Left lung (tissue), 10 donors: Measurements from ENCODE around the gene PCDHB3. TPM values are rescaled to one million over a fixed set of nuclear protein-coding genes. Genes with fewer than 3 reads are reported as not detected.
"Not testable (repeated sequence)": the region's sequence is repeated elsewhere in the genome, so short reads cannot be mapped to it uniquely, and the experiment has no call there.

ENCODE experiments used
- ATAC-seq: fragments of 200-7000 bp; cut with Tn5 transposase; one replicate; pipeline ENCODE4 v1.9.1; 2020; ENCODE audit warnings: moderate library complexity
- DNase-seq, 4 donors: peaks; one replicate each; pipeline ENCODE4 v3.0.0-alpha.2; 2013 to 2020
- H3K27ac ChIP-seq, 2 donors: fragments of 200-600 bp; sonication (generic) in 1 of 2; one replicate each; pipeline versions ENCODE4 v1.5.0 to v1.8.0; 2020 to 2021
- H3K27me3 ChIP-seq, 2 donors: fragments of 200-600 bp; sonication (generic) in 1 of 2; one replicate each; pipeline versions ENCODE4 v1.5.0 to v1.8.0; 2020 to 2021
- H3K36me3 ChIP-seq, 2 donors: fragments of 200-600 bp; sonication (generic) in 1 of 2; one replicate each; pipeline versions ENCODE4 v1.5.0 to v1.8.0; 2020 to 2021
- H3K4me1 ChIP-seq, 2 donors: fragments of 200-600 bp; one replicate each; pipeline ENCODE4 v1.8.0; 2021
- H3K4me3 ChIP-seq, 2 donors: fragments of 200-600 bp; sonication (generic) in 1 of 2; one replicate each; pipeline versions ENCODE4 v1.5.0 to v1.8.0; 2020 to 2021; ENCODE audit warnings: mild to moderate bottlenecking in 1 of 2
- H3K9me3 ChIP-seq, 2 donors: fragments of 200-600 bp; sonication (generic) in 1 of 2; one replicate each; pipeline versions ENCODE4 v1.5.0 to v1.8.0; 2020 to 2021
- intact Hi-C, 2 donors: fragments of 100-400 bp; cut with DNase I; formaldehyde crosslinking; loops; one replicate each; pipeline versions ENCODE4 v1.11.2 to v1.14.2; 2022
- polyA plus RNA-seq, 6 donors: library from polyadenylated mRNA; unstranded; fragments of 120-200 nt; gene quantifications; one replicate each; pipeline ENCODE4 v1.2.1, GENCODE V29; 2013; ENCODE audit not compliant: insufficient read length in 6 of 6
- total RNA-seq, 2 donors: library from RNA; stranded (reverse); fragmentation: NEBNext Ultra II Directional; extraction: Animal tissue kit (Norgen Biotek cat#: 25700); gene quantifications; one replicate each; pipeline ENCODE4 v1.2.1, GENCODE V29; 2021
- TF ChIP-seq, protein P1 (sequence below), 2 donors: fragments of 200-600 bp; sonication (generic) in 1 of 2; IDR thresholded peaks; one replicate each; pipeline versions ENCODE4 v1.5.0 to v1.8.0; 2021; ENCODE audit warnings: antibody characterized with exemption in 2 of 2
- donor health status: DM: no; HTN: yes; CAD: no.
- donor health status: DM: no; HTN: no; CAD: no.

Gene PCDHB3
- total and polyA plus RNA-seq, 8 donors: 2.0 to 4.1 (median 3.2) TPM

GRCh38 chr5:141149812-141150211 is 49.5 kb downstream of the PCDHB3 start, which contains the start of gene PCDHB6:
Gene PCDHB6, plus strand, starts transcription at chr5:141150057. Its CDS starts 201 bp downstream, at chr5:141150258.
- Histone ChIP-seq H3K27ac (no peak within 1 kb of the TSS), H3K4me3 (no peak within 1 kb of the TSS), H3K27me3 (peaks cover 0 to 19% of the 10 kb centered on the region in 2 donors), H3K36me3 (no peaks in the 10 kb centered on the region), H3K9me3 (peaks cover 0 to 64% of the 10 kb centered on the region in 2 donors), H3K4me1 (no peaks in the 10 kb centered on the region)
- TF ChIP-seq, protein P1, sequence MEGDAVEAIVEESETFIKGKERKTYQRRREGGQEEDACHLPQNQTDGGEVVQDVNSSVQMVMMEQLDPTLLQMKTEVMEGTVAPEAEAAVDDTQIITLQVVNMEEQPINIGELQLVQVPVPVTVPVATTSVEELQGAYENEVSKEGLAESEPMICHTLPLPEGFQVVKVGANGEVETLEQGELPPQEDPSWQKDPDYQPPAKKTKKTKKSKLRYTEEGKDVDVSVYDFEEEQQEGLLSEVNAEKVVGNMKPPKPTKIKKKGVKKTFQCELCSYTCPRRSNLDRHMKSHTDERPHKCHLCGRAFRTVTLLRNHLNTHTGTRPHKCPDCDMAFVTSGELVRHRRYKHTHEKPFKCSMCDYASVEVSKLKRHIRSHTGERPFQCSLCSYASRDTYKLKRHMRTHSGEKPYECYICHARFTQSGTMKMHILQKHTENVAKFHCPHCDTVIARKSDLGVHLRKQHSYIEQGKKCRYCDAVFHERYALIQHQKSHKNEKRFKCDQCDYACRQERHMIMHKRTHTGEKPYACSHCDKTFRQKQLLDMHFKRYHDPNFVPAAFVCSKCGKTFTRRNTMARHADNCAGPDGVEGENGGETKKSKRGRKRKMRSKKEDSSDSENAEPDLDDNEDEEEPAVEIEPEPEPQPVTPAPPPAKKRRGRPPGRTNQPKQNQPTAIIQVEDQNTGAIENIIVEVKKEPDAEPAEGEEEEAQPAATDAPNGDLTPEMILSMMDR (IDR thresholded peaks at IDR 0.05): no peak
- ATAC-seq (no peak), DNase-seq (peak in 1 of 4 donors; percentile 10)
- intact Hi-C loops: no loop called here

GRCh38 chr5:141150224-141150992 is 50.1 kb downstream of the PCDHB3 start:
- Histone ChIP-seq H3K36me3 (no peaks in the 10 kb centered on the region), H3K27ac (no peak overlapping the region), H3K4me1 (no peaks in the 10 kb centered on the region), H3K27me3 (peaks cover 0 to 19% of the 10 kb centered on the region in 2 donors), H3K9me3 (peaks cover 0 to 67% of the 10 kb centered on the region in 2 donors), H3K4me3 (no peak overlapping the region)
- intact Hi-C loops: no loop called here
- TF ChIP-seq, protein P1 (IDR thresholded peaks at IDR 0.05): no peak
- no peak for DNase-seq
- ATAC-seq: no peak

- Histone ChIP-seq H3K36me3 (no peaks in the 10 kb centered on the region), H3K4me3 (no peak overlapping the region), H3K27ac (no peak overlapping the region), H3K9me3 (peaks cover 0 to 72% of the 10 kb centered on the region in 2 donors), H3K27me3 (peaks cover 0 to 24% of the 10 kb centered on the region in 2 donors), H3K4me1 (no peaks in the 10 kb centered on the region)
- no peak for ATAC-seq
- DNase-seq: no peak
- TF ChIP-seq, protein P1 (IDR thresholded peaks at IDR 0.05): no peak
- intact Hi-C loops: no loop called here
These were observed 50.7 kb downstream of the PCDHB3 start for GRCh38 chr5:141150993-141151325.

DNA sequence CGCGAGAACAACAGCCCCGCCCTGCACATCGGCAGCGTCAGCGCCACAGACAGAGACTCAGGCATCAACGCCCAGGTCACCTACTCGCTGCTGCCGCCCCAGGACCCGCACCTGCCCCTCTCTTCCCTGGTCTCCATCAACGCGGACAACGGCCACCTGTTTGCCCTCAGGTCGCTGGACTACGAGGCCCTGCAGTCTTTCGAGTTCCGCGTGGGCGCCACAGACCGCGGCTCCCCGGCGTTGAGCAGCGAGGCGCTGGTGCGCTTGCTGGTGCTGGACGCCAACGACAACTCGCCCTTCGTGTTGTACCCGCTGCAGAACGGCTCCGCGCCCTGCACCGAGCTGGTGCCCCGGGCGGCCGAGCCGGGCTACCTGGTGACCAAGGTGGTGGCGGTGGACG is 51.4 kb downstream of the PCDHB3 start:
- H3K27ac ChIP-seq, DNase-seq, H3K4me1 ChIP-seq, H3K36me3 ChIP-seq, H3K4me3 ChIP-seq, ATAC-seq, intact Hi-C loops: not testable (repeated sequence)
- peaks cover 0 to 79% of the 10 kb centered on the region in 2 donors for H3K9me3 ChIP-seq
- H3K27me3 ChIP-seq: peaks cover 0 to 31% of the 10 kb centered on the region in 2 donors

DNA sequence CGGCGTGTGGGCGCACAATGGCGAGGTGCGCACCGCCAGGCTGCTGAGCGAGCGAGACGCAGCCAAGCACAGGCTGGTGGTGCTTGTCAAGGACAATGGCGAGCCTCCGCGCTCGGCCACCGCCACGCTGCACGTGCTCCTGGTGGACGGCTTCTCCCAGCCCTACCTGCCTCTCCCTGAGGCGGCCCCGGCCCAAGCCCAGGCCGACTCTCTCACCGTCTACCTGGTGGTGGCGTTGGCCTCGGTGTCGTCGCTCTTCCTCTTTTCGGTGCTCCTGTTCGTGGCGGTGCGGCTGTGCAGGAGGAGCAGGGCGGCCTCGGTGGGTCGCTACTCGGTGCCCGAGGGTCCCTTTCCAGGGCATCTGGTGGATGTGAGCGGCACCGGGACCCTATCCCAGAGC is 51.8 kb downstream of the PCDHB3 start:
- H3K4me1 ChIP-seq, DNase-seq, H3K4me3 ChIP-seq, H3K27ac ChIP-seq, intact Hi-C loops, ATAC-seq, H3K36me3 ChIP-seq: not testable (repeated sequence)
- H3K27me3 ChIP-seq: peaks cover 0 to 36% of the 10 kb centered on the region in 2 donors
- H3K9me3 ChIP-seq: peaks cover 0 to 83% of the 10 kb centered on the region in 2 donors

Other genes starting within 250 kb of the PCDHB3 start
- gene PCDHA10, start 244.6 kb upstream of the PCDHB3 start, total RNA-seq: 1 to 10 TPM in 1 of 2 donors, under 1 TPM in 1; 0.47 to 1.7 TPM
- under 1 TPM; 0.14 to 0.65 (median 0.39) TPM for gene PCDHA10, start 244.6 kb upstream of the PCDHB3 start, polyA plus RNA-seq
- 1 to 10 TPM; 1.4 to 1.5 TPM for gene PCDHA11, start 231.5 kb upstream of the PCDHB3 start, total RNA-seq
- under 1 TPM; 0.15 to 0.53 (median 0.27) TPM for gene PCDHA11, start 231.5 kb upstream of the PCDHB3 start, polyA plus RNA-seq
- 1 to 10 TPM; 3.6 to 7.4 TPM for gene PCDHA12, start 225.2 kb upstream of the PCDHB3 start, total RNA-seq
- gene PCDHA12, start 225.2 kb upstream of the PCDHB3 start, polyA plus RNA-seq: under 1 TPM in 5 of 6 donors, not detected in 1; 0.03 to 0.09 (median 0.06) TPM
- 1 to 10 TPM; 1.5 to 1.7 TPM for gene PCDHA13, start 218.3 kb upstream of the PCDHB3 start, total RNA-seq
- under 1 TPM; 0.09 to 0.38 (median 0.26) TPM for gene PCDHA13, start 218.3 kb upstream of the PCDHB3 start, polyA plus RNA-seq
- 1 to 10 TPM; 6.7 to 8.3 TPM for gene PCDHAC1, start 174.2 kb upstream of the PCDHB3 start, total RNA-seq
- gene PCDHAC1, start 174.2 kb upstream of the PCDHB3 start, polyA plus RNA-seq: under 1 TPM; 0.26 to 0.53 (median 0.32) TPM
- gene PCDHAC2, start 134.0 kb upstream of the PCDHB3 start, total RNA-seq: 10 to 100 TPM in 1 of 2 donors, 1 to 10 TPM in 1; 9.9 to 12.6 TPM
- gene PCDHAC2, start 134.0 kb upstream of the PCDHB3 start, polyA plus RNA-seq: 1 to 10 TPM; 2.8 to 4.5 (median 3.1) TPM
- under 1 TPM; 0.06 to 0.10 TPM for gene PCDHB1, start 49.1 kb upstream of the PCDHB3 start, total RNA-seq
- gene PCDHB1, start 49.1 kb upstream of the PCDHB3 start, polyA plus RNA-seq: under 1 TPM; 0.06 to 0.14 (median 0.11) TPM
- 1 to 10 TPM; 3.6 to 6.6 TPM for gene PCDHB2, start 5.9 kb upstream of the PCDHB3 start, total RNA-seq
- gene PCDHB2, start 5.9 kb upstream of the PCDHB3 start, polyA plus RNA-seq: 10 to 100 TPM in 1 of 6 donors, 1 to 10 TPM in 5; 5.9 to 12.5 (median 8.9) TPM
- gene PCDHB4, start 21.3 kb downstream of the PCDHB3 start, total RNA-seq: 1 to 10 TPM; 1.9 to 4.3 TPM
- gene PCDHB4, start 21.3 kb downstream of the PCDHB3 start, polyA plus RNA-seq: 1 to 10 TPM; 2.0 to 3.5 (median 2.5) TPM
- 1 to 10 TPM; 2.5 to 7.5 TPM for gene PCDHB5, start 34.7 kb downstream of the PCDHB3 start, total RNA-seq
- gene PCDHB5, start 34.7 kb downstream of the PCDHB3 start, polyA plus RNA-seq: 10 to 100 TPM in 5 of 6 donors, 1 to 10 TPM in 1; 8.0 to 13.9 (median 11.3) TPM
- 1 to 10 TPM in 1 of 2 donors, under 1 TPM in 1; 0.73 to 1.0 TPM for gene PCDHB6, start 49.6 kb downstream of the PCDHB3 start, total RNA-seq
- gene PCDHB6, start 49.6 kb downstream of the PCDHB3 start, polyA plus RNA-seq: 1 to 10 TPM; 2.6 to 3.3 (median 2.8) TPM
- gene PCDHB7, start 72.2 kb downstream of the PCDHB3 start, total RNA-seq: 1 to 10 TPM; 2.4 to 3.8 TPM
- gene PCDHB7, start 72.2 kb downstream of the PCDHB3 start, polyA plus RNA-seq: 1 to 10 TPM; 3.9 to 5.8 (median 4.8) TPM
- 1 to 10 TPM; 1.1 to 2.7 TPM for gene PCDHB8, start 77.3 kb downstream of the PCDHB3 start, total RNA-seq
- gene PCDHB8, start 77.3 kb downstream of the PCDHB3 start, polyA plus RNA-seq: 1 to 10 TPM in 5 of 6 donors, under 1 TPM in 1; 0.72 to 3.7 (median 2.5) TPM
- gene PCDHB16, start 81.9 kb downstream of the PCDHB3 start, total RNA-seq: 1 to 10 TPM; 1.8 to 3.1 TPM
- gene PCDHB16, start 81.9 kb downstream of the PCDHB3 start, polyA plus RNA-seq: 1 to 10 TPM; 4.0 to 8.2 (median 6.9) TPM
- gene PCDHB9, start 86.7 kb downstream of the PCDHB3 start, total RNA-seq: 1 to 10 TPM; 1.3 to 1.6 TPM
- 1 to 10 TPM; 3.3 to 5.1 (median 4.4) TPM for gene PCDHB9, start 86.7 kb downstream of the PCDHB3 start, polyA plus RNA-seq
- 1 to 10 TPM; 1.5 to 2.0 TPM for gene PCDHB10, start 91.9 kb downstream of the PCDHB3 start, total RNA-seq
- gene PCDHB10, start 91.9 kb downstream of the PCDHB3 start, polyA plus RNA-seq: 1 to 10 TPM; 5.8 to 6.9 (median 6.2) TPM
- 1 to 10 TPM; 2.6 to 3.4 TPM for gene PCDHB11, start 99.2 kb downstream of the PCDHB3 start, total RNA-seq
- gene PCDHB11, start 99.2 kb downstream of the PCDHB3 start, polyA plus RNA-seq: 1 to 10 TPM; 2.4 to 3.8 (median 3.5) TPM
- gene PCDHB12, start 108.2 kb downstream of the PCDHB3 start, total RNA-seq: 1 to 10 TPM; 2.3 to 2.6 TPM
- 1 to 10 TPM; 4.6 to 7.6 (median 6.2) TPM for gene PCDHB12, start 108.2 kb downstream of the PCDHB3 start, polyA plus RNA-seq
- 1 to 10 TPM; 1.8 to 2.1 TPM for gene PCDHB13, start 113.4 kb downstream of the PCDHB3 start, total RNA-seq
- gene PCDHB13, start 113.4 kb downstream of the PCDHB3 start, polyA plus RNA-seq: 1 to 10 TPM; 5.0 to 6.9 (median 5.9) TPM
- gene PCDHB14, start 122.9 kb downstream of the PCDHB3 start, total RNA-seq: 1 to 10 TPM; 2.6 to 3.0 TPM
- 10 to 100 TPM in 3 of 6 donors, 1 to 10 TPM in 3; 8.4 to 11.1 (median 10.1) TPM for gene PCDHB14, start 122.9 kb downstream of the PCDHB3 start, polyA plus RNA-seq
- 1 to 10 TPM; 2.8 to 5.0 TPM for gene PCDHB15, start 144.9 kb downstream of the PCDHB3 start, total RNA-seq
- gene PCDHB15, start 144.9 kb downstream of the PCDHB3 start, polyA plus RNA-seq: 10 to 100 TPM in 3 of 6 donors, 1 to 10 TPM in 3; 8.7 to 14.4 (median 11.1) TPM
- gene SLC25A2, start 203.6 kb downstream of the PCDHB3 start, total RNA-seq: under 1 TPM in 1 of 2 donors, not detected in 1; 0.76 TPM
- under 1 TPM in 4 of 6 donors, not detected in 2; 0.14 to 0.34 (median 0.21) TPM for gene SLC25A2, start 203.6 kb downstream of the PCDHB3 start, polyA plus RNA-seq
- gene TAF7, start 220.3 kb downstream of the PCDHB3 start, total RNA-seq: 10 to 100 TPM; 53.2 to 53.5 TPM
- gene TAF7, start 220.3 kb downstream of the PCDHB3 start, polyA plus RNA-seq: 100 to 1,000 TPM; 123 to 142 (median 134) TPM
- gene PCDHGA1, start 230.0 kb downstream of the PCDHB3 start, total RNA-seq: under 1 TPM; 0.38 to 0.42 TPM
- 1 to 10 TPM in 1 of 6 donors, under 1 TPM in 5; 0.39 to 1.1 (median 0.81) TPM for gene PCDHGA1, start 230.0 kb downstream of the PCDHB3 start, polyA plus RNA-seq
- gene PCDHGA2, start 238.3 kb downstream of the PCDHB3 start, total RNA-seq: 1 to 10 TPM; 2.0 to 3.6 TPM
- 1 to 10 TPM; 4.6 to 7.1 (median 5.7) TPM for gene PCDHGA2, start 238.3 kb downstream of the PCDHB3 start, polyA plus RNA-seq
- gene PCDHGA3, start 243.4 kb downstream of the PCDHB3 start, total RNA-seq: 1 to 10 TPM; 1.4 to 1.8 TPM
- 1 to 10 TPM; 1.6 to 4.4 (median 3.4) TPM for gene PCDHGA3, start 243.4 kb downstream of the PCDHB3 start, polyA plus RNA-seq
- gene PCDHGB1, start 249.6 kb downstream of the PCDHB3 start, total RNA-seq: 1 to 10 TPM; 1.7 to 2.1 TPM
- 1 to 10 TPM; 1.4 to 2.3 (median 1.7) TPM for gene PCDHGB1, start 249.6 kb downstream of the PCDHB3 start, polyA plus RNA-seq